Activated T-helper 1 cell treated with anti-CD3 and anti-CD28 coated beads, Interleukin-12 subunit alpha, Interleukin-12 subunit beta, Interleukin-2, Interleukin-4 antibody, amounts not matched to agents 30 ng/mL and 10 ng/mL and 1 ng/mL, durations not matched to agents 14 hours and 24 hours and 36 hours (primary cell): ENCODE measurements around the gene MPV17L2. TPM values are rescaled to one million over a fixed set of nuclear protein-coding genes. Genes with fewer than 3 reads are reported as not detected.
"Not testable (repeated sequence)": the region's sequence is repeated elsewhere in the genome, so short reads cannot be mapped to it uniquely, and the experiment has no call there.

ENCODE experiments used
- DNase-seq: peaks from one replicate; pipeline ENCODE4 v3.0.0; 2021; ENCODE audit warnings: low spot score
- H3K27ac Mint-ChIP-seq: one replicate; pipeline ENCODE4 v1.8.0; 2021; ENCODE audit warnings: mild to moderate bottlenecking, mixed read lengths
- H3K27me3 Mint-ChIP-seq: one replicate; pipeline ENCODE4 v1.8.0; 2022; ENCODE audit warnings: mild to moderate bottlenecking, moderate library complexity, mixed read lengths; ENCODE audit not compliant: insufficient read depth
- H3K36me3 Mint-ChIP-seq: one replicate; pipeline ENCODE4 v1.8.0; 2021; ENCODE audit warnings: low read depth, mixed read lengths
- H3K4me1 Mint-ChIP-seq: one replicate; pipeline ENCODE4 v1.8.0; 2021; ENCODE audit warnings: low read depth, mixed read lengths
- H3K4me3 Mint-ChIP-seq: one replicate; pipeline ENCODE4 v1.8.0; 2021; ENCODE audit warnings: mild to moderate bottlenecking, moderate library complexity, mixed read lengths
- H3K9me3 Mint-ChIP-seq: one replicate; pipeline ENCODE4 v1.8.0; 2021; ENCODE audit warnings: mixed read lengths
- intact Hi-C: fragments of 100-400 bp; cut with micrococcal nuclease; formaldehyde crosslinking; loops from one replicate; pipeline ENCODE4 v1.15.1; 2024
- total RNA-seq: library from RNA; stranded (reverse); gene quantifications from 2 replicates; pipeline ENCODE4 v1.2.3, GENCODE V29; 2022

MPV17L2 gene
- total RNA-seq, 1 donor from 2014 or later, result 23.3 TPM

DNA sequence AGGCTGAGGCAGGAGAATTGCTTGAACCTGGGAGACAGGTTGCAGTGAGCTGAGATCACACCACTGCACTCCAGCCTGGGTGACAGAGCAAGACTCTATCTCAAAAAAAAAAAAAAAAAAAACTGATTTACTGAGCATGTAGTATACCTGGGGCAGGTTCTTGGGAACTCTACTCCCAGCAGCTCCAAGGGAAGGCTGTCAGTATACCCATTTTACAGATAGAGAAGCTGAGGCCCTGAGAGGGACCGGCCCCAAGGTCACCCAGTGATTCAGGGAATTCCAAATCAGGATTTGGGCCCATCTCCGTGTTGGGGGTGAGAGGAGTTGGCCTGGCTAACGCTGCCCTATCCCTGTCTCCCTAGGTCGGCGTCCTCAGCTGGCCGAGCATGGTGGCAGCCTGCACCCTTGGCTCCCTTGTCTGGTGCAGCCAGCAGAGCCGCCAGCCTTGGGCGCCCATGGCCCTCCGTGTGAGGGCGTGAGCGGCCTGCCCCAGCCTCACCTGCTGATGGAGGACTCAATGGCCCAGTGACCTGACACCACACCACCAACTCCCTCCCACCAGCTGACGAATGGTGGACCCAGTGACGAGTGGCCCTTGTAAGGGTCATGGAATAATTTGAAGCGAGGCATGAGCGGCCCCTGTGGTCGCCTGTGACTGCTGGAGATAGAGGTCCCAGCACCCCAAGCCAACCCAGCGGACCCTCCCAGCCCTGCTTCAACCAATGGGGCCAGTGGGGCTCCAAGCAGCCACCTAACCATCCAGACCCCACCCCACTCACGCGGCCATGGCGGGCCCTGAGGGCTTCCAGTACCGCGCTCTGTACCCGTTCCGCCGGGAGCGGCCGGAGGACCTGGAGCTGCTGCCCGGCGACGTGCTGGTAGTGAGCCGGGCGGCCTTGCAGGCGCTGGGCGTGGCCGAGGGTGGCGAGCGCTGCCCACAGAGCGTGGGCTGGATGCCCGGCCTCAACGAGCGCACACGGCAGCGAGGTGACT is 37.6 kb upstream of the MPV17L2 start:
- intact Hi-C loops, result loop anchor here (10.0 kb wide), 1 partner anchor 211 kb away; no protein-coding TSS in a partner anchor
- Mint-ChIP-seq H3K4me1 (peaks cover 25% of the 10 kb centered on the region), H3K4me3 (peak overlapping the region; percentile 33)

DNA sequence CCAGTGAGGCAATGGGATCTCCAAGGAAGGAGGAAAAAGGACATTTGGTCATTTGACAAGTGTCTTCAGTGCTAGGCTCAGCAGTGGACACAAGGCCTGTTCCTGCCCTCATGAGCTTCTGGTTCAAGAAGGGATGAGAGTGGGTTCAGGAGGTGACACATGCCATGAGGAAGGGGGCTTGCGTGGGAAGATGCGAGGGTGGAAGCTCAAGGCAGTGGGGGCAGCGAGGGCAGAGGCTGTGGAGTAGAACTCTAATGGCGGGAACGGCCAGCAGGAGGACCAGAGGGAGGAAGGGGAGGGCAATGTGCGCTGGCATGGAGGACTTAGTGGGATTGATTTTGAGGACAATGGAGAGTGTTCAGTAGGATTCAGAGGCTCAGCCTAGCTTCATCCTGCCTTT is 36.8 kb upstream of the MPV17L2 start:
- H3K27ac Mint-ChIP-seq, result no peak overlapping the region
- intact Hi-C loops, result loop anchor here (10.0 kb wide), 1 partner anchor 211 kb away; no protein-coding TSS in a partner anchor
- H3K9me3 Mint-ChIP-seq, result no peaks in the 10 kb centered on the region
- H3K36me3 Mint-ChIP-seq, result peaks cover 4% of the 10 kb centered on the region
- no peak overlapping the region for H3K4me3 Mint-ChIP-seq
- DNase-seq, result no peak
- peaks cover 3% of the 10 kb centered on the region for H3K27me3 Mint-ChIP-seq
- peaks cover 26% of the 10 kb centered on the region for H3K4me1 Mint-ChIP-seq

More for the DNA sequence above, 37.6 kb upstream of the MPV17L2 start:
- Mint-ChIP-seq H3K9me3 (no peaks in the 10 kb centered on the region), H3K27me3 (peaks cover 3% of the 10 kb centered on the region), H3K27ac (no peak overlapping the region), H3K36me3 (peaks cover 3% of the 10 kb centered on the region)
- DNase-seq, result no peak

DNA sequence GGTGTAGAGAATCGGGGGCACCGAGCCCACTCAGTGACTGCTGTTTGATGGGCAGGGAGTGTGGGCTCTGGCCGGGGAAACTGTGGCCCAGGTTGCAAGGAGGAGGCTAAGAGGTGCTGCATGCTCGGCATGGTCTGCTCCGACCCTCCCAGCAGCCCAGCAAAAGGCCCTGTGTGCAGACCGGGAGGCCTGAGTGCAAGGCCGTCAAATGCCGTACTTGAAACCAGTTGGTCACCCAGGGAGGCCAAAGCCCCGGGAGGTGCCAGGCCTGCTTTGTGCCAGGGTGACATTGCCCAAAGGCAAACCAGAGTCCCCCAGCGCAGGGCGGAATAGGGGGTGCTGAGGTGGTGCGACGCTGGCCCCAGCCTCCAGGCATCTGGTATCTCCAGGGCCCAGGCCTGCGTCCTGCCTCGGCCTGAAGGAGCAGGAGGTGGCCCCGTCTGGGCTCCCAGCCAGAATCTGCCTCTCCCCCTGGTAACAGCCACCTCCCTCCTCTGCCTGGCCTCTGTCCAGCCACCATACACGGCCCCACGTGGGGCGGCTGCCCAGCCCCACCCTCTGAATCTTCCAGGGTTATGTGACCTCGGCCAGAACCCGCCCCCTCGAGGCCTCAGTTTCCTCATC is 36.1 kb upstream of the MPV17L2 start:
- H3K4me1 Mint-ChIP-seq, result peaks cover 21% of the 10 kb centered on the region
- DNase-seq, result no peak
- peaks cover 3% of the 10 kb centered on the region for H3K27me3 Mint-ChIP-seq
- H3K36me3 Mint-ChIP-seq, result peaks cover 4% of the 10 kb centered on the region
- intact Hi-C loops, result loop anchor here (10.0 kb wide), 1 partner anchor 212 kb away; no protein-coding TSS in a partner anchor
- no peak overlapping the region for H3K4me3 Mint-ChIP-seq
- H3K27ac Mint-ChIP-seq, result no peak overlapping the region
- H3K9me3 Mint-ChIP-seq, result no peaks in the 10 kb centered on the region

DNA sequence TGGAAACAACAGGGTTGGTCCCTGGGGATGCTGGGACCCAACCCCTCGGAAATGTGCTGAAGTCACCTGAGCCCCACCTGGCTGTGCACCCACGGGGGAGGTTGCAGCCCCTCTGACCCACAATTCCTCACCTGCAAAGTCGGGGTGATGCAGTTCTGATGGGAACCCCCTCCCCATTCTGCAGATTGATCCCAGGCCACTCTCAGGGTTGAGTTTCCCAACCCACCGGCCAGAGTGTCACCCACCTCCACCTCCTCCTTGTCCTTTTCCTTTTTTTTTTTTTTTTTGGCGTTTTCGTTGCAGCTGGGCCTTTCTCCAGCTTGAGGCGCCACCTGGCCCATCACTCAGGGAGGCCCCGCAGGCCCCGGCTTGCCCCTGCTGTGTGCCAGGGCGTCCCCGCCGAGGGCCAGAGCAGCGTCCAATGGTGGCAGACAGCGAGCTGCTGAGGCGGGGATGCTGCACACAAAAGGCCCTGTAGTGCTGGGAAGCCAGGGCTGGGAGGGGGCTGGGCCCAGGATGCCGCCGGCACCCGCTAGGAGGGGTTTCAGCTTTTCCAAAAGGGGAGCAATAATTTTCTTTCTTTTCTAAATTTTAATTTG is 35.5 kb upstream of the MPV17L2 start:
- H3K4me1 Mint-ChIP-seq, result peaks cover 15% of the 10 kb centered on the region
- H3K27ac Mint-ChIP-seq, result no peak overlapping the region
- peaks cover 4% of the 10 kb centered on the region for H3K36me3 Mint-ChIP-seq
- H3K27me3 Mint-ChIP-seq, result peaks cover 3% of the 10 kb centered on the region
- no peak for DNase-seq
- no peak overlapping the region for H3K4me3 Mint-ChIP-seq
- H3K9me3 Mint-ChIP-seq, result no peaks in the 10 kb centered on the region
- intact Hi-C loops, result loop anchor here (10.0 kb wide), 1 partner anchor 213 kb away; no protein-coding TSS in a partner anchor

- intact Hi-C loops, result loop anchor here (10.0 kb wide), 1 partner anchor 214 kb away; no protein-coding TSS in a partner anchor
- Mint-ChIP-seq H3K27ac (no peak overlapping the region), H3K9me3 (no peaks in the 10 kb centered on the region), H3K27me3 (peaks cover 3% of the 10 kb centered on the region), H3K4me3 (no peak overlapping the region), H3K4me1 (peaks cover 13% of the 10 kb centered on the region), H3K36me3 (peaks cover 8% of the 10 kb centered on the region)
- no peak for DNase-seq
Measured at GRCh38 chr19:18158467-18158866, 34.6 kb upstream of the MPV17L2 start.

DNA sequence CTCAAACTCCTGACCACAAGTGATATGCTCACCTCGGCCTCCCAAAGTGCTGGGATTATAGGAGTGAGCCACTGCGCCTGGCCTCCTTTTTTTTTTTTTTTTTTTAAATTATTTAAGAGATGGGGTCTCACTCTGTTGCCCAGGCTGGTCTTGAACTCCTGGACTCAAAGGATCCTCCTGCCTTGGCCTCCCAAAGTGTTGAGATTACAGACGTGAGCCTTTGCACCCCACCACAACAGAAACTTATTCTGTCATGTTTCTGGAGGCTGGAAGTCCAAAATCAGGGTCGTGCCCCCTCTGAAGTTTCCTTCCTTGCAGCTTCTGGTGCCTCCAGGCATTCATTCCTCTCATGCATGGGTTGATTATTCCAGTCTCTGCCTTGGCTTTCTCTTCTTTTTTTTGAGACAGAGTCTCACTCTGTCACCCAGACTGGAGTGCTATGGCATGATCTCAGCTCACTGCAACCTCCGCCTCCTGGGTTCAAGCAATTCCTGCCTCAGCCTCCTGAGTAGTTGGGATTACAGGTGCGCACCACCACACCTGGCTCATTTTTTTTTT is 33.9 kb upstream of the MPV17L2 start:
- H3K4me1 Mint-ChIP-seq, H3K36me3 Mint-ChIP-seq, DNase-seq, H3K27me3 Mint-ChIP-seq, H3K9me3 Mint-ChIP-seq, H3K4me3 Mint-ChIP-seq, H3K27ac Mint-ChIP-seq: not testable (repeated sequence)
- intact Hi-C loops, result loop anchor here (10.0 kb wide), 1 partner anchor 214 kb away; no protein-coding TSS in a partner anchor

DNA sequence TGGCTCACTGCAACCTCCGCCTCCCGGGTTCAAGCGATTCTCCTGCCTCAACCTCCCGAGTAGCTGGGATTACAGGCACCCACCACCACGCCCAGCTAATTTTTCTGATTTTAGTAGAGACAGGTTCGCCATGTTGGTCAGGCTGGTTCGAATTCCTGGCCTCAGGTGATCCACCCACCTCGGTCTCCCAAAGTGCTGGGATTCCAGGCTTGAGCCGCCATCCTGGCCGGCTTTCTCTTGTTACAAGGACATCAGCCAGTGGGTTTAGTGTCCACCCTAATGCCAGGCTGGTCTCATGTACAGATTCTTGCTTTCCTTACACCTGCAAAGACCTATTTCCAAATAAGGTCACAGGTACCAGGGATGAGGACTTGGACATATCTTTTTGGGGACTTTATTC is 33.2 kb upstream of the MPV17L2 start:
- no peak for DNase-seq
- Mint-ChIP-seq H3K36me3 (peaks cover 8% of the 10 kb centered on the region), H3K4me3 (no peak overlapping the region), H3K27me3 (no peaks in the 10 kb centered on the region), H3K4me1 (peaks cover 5% of the 10 kb centered on the region), H3K9me3 (no peaks in the 10 kb centered on the region), H3K27ac (no peak overlapping the region)
- intact Hi-C loops, result loop anchor here (5.0 to 10.0 kb wide), 2 partner anchors 92 to 215 kb away; no protein-coding TSS in a partner anchor

DNA sequence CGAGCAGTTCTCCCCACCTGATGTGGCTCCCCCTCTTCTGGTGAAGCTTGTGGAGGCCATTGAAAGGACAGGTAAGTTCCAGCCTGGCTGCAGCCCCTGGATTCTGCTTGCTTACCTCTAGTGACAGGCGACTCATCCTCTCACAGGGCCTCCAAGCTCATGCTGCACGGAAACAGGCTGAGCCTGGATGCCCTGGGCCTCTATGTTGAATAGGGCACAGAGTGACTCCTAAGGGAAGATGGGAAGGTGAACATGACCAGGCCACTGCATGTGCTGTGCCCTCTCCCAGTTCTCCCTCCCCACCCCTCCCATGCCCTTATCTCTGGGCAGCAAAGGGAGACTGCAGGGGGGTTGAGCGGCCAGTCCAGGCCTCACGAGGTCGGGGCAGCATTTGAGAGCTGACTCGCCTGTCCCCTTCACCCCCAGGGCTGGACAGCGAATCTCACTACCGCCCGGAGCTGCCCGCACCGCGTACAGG is 32.5 kb upstream of the MPV17L2 start:
- Mint-ChIP-seq H3K4me3 (peak overlapping the region; percentile 72), H3K27ac (peak overlapping the region; percentile 84), H3K9me3 (no peaks in the 10 kb centered on the region), H3K27me3 (no peaks in the 10 kb centered on the region), H3K36me3 (peaks cover 8% of the 10 kb centered on the region), H3K4me1 (peaks cover 5% of the 10 kb centered on the region)
- DNase-seq, result no peak
- intact Hi-C loops, result loop anchor here (5.0 kb wide), 1 partner anchor 92 kb away; no protein-coding TSS in a partner anchor

GRCh38 chr19:18160971-18161635 is 31.9 kb upstream of the MPV17L2 start:
- peak; percentile 80 for DNase-seq
- Mint-ChIP-seq H3K27me3 (no peaks in the 10 kb centered on the region), H3K9me3 (no peaks in the 10 kb centered on the region), H3K36me3 (peaks cover 11% of the 10 kb centered on the region), H3K4me3 (peak overlapping the region; percentile 72), H3K27ac (no peak overlapping the region), H3K4me1 (peaks cover 5% of the 10 kb centered on the region)
- intact Hi-C loops, result loop anchor here (1.0 to 5.0 kb wide), 6 partner anchors 8 to 475 kb away; partner anchors contain the start of genes IFI30, LSM4 and PIK3R2

DNA sequence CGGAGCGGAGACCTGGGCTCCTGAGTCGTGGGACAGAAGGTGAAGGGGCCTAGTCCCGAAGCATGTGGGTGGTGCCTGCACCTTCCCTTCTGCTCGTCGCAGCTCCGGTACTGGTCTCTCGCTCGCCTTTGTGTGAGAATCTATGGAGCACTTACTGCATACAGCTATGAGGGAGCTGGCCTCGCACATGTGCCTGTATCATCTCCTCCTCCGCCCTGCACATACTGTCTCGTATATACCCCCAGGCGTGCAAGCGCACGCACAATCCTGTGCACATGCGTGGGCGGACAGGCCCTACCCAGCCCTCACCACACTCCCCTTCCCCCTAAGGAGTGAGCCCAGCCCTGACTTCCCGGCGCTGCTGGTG is 31.4 kb upstream of the MPV17L2 start:
- no peak for DNase-seq
- Mint-ChIP-seq H3K36me3 (peaks cover 9% of the 10 kb centered on the region), H3K9me3 (no peaks in the 10 kb centered on the region), H3K4me3 (peak overlapping the region; percentile 42), H3K27me3 (no peaks in the 10 kb centered on the region), H3K4me1 (peaks cover 5% of the 10 kb centered on the region), H3K27ac (peak overlapping the region; percentile 23)
- intact Hi-C loops, result loop anchor here (1.0 to 5.0 kb wide), 6 partner anchors 8 to 475 kb away; partner anchors contain the start of genes IFI30, LSM4 and PIK3R2

GRCh38 chr19:18164072-18164471 is 28.9 kb upstream of the MPV17L2 start:
- H3K27me3 Mint-ChIP-seq, result no peaks in the 10 kb centered on the region
- H3K4me3 Mint-ChIP-seq, result no peak overlapping the region
- peaks cover 14% of the 10 kb centered on the region for H3K36me3 Mint-ChIP-seq

More at GRCh38 chr19:18164072-18164471, 28.9 kb upstream of the MPV17L2 start:
- Mint-ChIP-seq H3K27ac (no peak overlapping the region), H3K9me3 (no peaks in the 10 kb centered on the region), H3K4me1 (peaks cover 5% of the 10 kb centered on the region)
- DNase-seq, result no peak
- intact Hi-C loops, result loop anchor here (5.0 kb wide), 1 partner anchor 88 kb away; no protein-coding TSS in a partner anchor
